ENCODE measurements around the gene ALPK3.

ALPK3 gene

DNA sequence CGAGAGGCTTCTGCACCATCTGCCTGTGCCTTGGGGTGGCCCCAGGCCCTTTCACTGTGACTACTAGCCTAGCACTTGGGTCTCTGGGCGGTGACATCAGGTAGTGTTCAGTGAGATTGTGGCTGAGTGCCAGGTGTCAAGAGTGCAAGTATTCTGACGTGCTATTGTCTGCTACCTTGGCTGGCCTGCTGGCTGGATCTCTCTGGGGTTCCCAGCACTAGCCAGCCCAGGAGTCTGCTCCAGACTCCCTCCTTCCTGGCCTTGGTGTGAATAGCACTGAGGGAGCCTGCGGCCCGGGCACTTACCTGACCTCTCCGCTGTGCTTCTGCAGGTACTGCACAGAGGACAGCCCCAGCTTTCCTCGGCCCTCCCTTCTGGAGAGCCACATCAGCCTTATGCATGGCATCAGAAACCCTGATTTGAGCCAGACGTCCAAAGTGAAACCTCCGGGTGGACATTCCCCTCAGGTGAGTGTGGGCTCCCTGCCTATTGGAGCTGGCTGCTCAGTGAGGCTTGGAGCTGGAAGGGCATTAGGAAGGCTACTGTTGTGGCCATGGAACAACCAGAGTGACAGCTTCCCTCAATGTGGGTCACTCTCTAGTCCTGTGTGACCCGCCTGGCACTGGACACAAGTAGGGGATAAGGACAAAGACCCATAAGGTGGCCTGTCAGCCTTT is 17.5 kb upstream of the ALPK3 start:
- no peak for DNase-seq (ENCODE audit: low read depth)

DNA sequence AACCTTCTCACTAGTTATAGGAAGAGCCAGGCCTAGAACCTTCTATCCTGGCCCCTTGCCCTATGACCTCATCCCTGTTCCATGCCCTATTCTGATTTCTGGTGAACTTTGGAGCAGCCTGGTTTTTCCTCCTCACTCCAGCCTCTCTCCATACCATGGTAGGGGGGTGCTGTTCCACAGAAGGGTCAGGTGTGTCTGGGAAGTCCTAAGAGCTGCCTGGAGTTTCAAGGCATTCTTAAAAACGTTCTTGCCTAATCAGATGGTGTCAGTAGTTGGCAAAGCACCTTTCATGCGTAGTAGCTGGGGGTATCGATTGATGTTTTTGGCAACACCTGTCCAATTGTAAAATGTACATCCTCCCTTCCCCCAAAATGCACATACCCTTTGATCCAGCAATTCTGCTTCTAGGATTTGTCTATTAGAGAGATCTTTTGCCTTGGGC is 16.8 kb upstream of the ALPK3 start:
- DNase-seq (ENCODE audit: low read depth) = no peak

DNA sequence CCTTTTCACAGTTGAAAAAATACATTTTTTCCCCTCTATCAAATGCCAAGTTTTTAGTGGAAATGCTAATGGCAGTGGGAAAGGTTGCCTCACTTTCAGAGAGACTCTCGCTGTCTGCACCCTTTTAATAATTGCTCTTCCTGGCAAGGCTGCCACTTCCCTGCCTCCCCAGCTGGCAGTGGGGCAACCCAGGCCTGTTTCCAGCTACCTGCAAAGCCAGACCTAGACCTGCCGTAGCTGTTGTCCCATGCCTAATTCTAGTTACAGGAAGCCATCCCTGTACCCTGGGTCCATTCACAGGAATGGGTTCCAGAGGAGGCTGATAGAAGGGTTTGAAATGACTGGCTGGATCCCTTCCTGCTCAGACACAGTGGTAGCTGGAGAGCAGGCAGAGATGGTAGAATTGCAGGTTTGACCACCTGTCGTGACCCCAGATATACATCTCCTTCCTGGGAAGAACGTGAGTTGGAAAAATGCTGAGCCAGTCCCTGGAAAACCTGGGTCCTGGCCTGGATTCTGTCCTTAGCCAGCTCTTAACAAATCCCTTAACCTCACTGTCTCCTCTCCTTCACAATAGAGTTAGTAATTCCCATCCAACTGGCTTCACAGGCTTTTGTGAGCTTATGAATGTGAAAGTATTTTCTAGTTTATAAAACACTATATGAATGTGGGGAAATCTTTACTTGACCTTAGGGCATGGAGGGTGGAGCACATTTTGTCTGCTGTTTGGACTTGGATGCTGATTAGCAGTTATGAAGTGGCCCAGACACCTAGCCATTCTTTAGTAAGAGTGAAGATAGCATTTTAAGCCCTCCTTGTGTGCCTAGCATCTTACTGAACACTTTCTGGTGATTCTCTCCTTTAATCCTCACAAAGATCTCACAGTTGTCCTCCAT is 12.9 kb upstream of the ALPK3 start:
- DNase-seq (ENCODE audit: low read depth) = no peak

DNA sequence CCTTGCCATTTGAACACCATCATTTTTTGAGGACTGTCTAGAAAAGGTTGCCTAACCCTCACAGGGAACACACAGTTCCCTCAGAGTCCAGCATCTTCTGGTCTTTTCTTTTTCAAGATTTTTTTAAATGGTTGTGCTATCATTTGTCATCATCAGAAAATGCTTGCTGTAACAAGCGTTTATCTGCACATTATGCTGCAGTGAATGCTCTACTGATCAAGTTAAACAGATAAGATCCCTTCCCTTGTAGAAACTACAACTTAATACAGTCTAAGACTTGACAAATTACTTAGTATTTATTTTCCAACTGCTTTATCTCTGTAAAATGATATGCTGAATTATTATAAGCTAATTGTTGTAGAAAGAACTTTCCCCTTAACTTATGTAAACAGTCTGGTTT is 11.9 kb upstream of the ALPK3 start:
- DNase-seq (ENCODE audit: low read depth) = no peak

DNA sequence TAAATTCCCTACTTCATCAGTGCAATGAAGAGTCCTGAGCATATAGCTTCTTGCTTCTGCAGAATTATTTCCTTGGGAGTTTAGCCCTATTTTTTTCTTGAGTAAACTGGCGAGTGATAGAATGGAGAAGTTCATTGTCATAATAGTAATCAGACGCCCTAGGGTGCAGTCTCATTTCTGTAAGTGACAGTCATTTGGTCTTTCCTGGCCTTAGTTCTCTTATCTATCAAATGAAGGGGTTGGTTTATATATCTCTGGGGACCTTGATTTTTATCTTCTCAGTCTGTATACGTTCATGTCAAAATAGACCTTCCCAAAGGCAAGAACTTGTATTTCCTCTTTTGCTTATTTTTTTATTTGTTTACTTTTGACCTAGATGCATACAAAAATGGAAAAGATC is 9.9 kb upstream of the ALPK3 start:
- DNase-seq (ENCODE audit: low read depth) = no peak

DNA sequence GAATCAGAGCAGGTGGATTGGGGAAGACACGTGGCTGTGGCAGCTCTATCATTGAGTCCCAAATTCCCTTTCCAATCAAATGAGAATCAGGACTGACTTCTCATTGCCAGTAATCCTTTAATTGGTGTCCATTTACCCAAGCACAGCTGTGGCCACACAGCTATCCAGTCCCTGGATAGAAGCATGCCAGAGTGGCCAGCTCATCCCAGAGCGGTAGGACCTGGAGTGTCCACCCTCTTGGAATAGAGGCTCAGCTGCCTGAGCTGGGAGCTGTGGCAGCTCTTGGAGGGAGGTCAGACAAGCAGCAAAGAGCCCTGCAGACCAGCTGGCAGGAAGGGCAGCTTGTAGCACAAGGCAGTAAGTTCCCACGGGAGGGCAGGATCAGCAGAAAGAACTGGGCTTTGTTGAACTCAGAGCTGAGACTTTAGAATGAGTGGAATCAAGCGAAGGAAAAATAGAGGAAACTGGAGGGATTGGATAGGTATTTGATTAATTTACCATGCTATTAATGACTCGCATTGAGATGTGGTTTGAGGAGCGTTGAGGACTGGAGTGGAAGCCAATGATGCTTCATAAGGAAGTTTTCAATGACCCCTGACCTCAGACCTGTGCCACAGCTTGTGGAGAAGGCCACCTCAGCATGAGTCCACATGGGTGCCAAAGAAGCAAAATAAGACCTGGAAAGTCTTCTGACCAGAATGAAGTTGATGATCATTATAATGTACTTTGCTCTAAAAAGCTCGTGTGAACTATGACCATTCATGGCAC is 6.9 kb upstream of the ALPK3 start:
- no peak for DNase-seq (ENCODE audit: low read depth)

DNA sequence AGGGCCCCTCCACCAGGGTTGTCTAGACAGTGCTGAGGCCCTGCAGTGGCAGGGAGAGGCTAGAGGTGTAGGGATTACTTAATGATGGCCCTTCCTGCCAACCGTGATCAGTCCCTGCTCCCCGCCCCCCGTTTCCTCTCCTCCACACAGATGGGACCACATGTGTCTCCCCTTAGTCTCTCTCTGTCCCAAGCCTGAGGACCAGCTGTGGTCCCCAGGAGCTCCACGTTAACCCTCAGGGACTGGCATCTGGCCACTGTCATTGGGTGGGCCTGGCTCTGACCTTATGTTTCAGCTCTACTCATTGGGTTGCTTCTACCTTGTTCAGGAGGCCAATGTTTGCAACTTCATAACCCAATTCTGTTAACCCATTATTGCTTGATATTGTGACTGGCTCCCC is 6.0 kb upstream of the ALPK3 start:
- DNase-seq (ENCODE audit: low read depth) = no peak

DNA sequence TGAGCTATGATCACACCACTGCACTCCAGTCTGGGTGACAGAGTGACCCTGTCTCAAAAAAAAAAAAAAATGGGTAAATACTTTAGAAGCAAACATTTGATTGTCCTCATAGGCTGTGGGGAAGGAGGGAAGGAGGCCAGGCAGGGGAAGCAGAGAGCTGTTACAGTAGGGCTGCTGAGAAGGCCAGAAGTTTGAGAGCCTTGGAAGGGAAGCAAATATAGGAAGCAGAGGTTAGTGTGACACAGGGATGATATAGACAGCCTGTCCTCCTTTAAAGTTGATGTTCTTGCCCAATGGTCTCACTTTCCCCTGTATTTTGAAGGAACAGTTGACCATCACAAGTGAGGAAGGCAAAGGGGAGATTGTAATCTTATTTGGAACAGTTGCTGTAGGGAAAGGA is 5.3 kb upstream of the ALPK3 start:
- no peak for DNase-seq (ENCODE audit: low read depth)

DNA sequence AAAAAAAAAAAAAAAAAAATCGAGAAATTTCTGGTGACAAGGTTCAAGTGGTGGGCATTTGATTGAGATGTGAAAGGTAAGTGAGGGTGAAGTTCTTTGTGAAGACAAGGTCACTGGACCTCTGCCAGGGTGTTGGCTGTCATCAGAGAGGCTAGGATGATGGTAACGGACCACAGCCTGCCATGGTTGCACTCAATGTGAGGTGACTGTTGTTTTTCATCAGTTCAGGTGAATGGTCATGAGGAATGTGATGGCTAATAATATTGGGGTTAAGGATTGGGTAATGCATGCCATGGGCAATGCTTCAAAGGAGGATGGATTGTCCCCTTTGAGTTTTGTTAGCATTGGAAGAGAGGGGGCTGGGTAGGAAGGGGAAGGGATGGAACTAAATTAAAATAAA is 4.3 kb upstream of the ALPK3 start:
- DNase-seq (ENCODE audit: low read depth) = no peak

DNA sequence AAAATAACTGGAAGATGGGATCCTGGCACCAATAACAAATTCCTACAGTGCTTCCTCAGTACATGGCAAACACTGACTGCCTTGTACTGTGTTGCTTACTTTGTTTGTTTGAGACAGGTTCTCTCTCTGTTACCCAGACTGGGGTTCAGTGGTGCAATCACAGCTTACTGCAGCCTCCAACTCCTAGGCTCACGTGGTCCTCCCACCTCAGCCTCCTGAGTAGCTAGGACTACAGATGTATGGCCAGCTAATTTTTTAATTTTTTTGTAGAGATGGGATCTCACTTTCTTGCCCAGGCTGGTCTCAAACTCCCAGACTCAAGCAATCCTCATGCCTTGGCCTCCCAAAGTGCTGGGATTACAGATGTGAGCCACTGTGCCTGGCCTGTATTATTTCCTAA is 3.7 kb upstream of the ALPK3 start:
- no peak for DNase-seq (ENCODE audit: low read depth)

DNA sequence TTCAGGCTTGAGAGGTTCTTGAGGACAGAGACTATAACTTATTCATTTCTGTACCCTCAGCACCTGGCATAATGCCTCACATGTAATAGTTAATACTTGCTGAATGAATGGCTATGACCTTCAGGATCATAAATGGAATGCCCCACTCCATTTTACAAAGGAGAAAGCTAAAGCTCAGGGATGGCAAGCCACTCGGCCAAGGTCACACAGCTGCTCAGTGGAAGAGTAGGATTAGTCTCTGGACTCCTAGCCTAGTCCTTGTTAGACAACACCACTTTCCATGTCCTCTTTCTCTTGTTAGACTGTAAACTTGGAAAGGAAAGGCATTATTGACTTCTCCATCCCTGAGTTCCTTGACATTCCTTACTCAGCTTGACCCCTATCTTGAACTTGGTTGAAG is 3.2 kb upstream of the ALPK3 start:
- no peak for DNase-seq (ENCODE audit: low read depth)

DNA sequence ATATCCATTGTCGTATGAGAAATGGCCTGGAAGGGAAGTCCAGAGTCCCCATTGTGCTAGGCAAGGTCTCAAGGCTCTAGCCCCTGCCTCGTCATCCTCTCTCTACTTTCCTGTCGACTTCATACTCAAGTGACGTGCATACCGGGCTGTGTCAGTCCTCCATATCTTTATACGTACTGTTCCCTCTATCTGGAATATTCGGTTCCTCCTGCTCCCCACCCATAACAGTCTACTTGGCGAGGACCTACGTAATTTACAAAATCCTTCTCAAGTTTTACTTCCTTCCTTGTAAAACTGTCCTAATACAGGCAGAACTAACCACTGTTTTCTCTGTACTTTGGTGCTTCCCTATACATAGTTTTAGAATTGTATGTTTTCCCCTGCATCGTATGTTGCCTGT is 2.2 kb upstream of the ALPK3 start:
- no peak for DNase-seq (ENCODE audit: low read depth)

DNA sequence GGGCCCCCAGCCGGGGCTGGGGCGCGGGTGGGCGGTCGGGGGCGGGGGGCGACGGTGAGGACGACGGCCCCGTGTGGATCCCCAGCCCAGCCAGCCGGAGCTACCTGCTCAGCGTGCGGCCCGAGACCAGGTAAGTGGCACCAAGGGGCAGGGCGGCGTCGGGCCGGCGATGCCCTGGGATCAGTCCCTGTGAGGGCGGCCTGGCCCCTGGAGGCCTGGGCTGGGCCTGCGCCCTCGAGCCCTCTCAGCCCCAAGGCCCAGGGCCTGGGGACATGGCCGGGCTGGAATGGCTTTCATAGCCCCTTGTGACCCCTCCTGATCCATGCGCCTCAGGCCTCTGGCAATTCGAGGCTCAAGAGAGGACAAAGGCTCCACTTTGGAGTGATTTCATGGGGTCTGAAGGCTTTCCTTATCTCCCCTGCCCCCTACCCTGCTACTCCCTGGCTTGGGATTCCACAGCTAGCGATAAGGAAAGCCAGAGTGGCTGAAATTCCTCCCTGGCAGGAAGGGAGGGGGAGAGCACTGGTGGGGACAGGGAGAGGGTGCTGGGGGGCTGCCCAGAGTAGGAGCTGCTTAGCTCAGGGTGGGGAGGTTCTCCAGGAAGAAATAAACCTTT is 418 bp downstream of the ALPK3 start:
- no peak for DNase-seq (ENCODE audit: low read depth)

DNA sequence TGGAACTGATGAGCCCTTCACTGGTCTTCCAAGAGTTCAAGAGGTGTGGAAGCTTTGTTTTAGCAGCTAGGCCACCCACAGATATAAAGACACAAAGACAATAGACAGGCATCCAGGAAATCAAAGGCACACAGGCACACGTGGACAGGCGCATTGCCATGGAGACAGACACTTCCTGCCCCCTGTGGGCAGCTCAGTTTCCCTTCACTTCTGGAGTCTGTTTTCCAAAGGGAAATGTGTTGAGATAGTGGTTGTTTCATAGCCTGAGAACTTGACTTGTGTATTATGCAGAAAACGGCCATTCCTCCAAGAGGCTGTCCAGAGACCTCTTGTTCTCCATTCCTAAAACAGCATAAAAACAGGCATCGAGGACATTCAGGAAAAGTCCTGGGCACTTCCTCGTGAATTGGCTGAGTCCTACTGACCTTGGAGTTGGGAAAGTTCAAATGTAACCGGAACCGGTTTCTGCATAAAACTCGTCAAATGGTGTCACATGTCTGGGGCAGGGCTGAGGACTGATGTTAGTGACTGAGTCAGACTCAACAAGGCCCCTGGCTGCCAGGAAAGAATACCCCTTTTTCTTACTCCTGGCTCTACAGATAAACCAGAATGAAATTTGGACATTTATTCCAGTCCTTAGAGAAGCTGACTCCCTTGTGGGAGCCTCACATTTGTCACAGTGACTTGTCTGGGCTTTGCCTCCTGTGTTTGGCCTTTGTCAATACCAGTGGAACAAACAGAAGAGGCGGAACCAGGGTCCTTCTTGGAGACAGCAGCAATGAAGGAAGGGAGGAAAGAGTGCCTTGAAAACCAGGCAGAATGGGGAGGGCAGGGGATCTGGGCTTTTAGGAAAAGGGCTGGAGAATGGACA is 1.3 kb downstream of the ALPK3 start:
- no peak for DNase-seq (ENCODE audit: low read depth)

DNA sequence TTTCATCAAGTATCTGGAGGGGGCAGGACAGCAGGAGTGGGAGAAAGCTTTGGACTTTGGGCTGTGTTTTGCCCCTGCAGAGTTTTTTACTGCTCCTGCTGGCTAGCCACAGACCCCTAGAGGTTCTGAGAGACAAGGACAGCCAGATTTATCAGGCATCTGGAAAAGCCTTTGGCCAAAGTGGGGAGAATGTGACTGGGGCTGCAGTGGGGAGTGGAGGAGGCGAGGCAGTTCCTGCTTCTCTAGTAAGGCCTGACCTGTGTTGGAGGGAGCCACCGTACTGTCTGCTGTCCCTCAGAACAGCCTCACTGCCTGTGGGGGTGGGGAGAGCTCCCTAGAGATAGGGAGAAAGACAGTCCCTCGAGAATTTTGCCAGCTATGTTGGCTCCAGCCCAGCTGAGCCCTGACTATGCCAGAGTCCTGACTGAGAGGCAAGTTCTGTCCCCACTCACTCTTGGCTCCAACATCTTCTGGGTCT is 2.2 kb downstream of the ALPK3 start:
- no peak for DNase-seq (ENCODE audit: low read depth)

DNA sequence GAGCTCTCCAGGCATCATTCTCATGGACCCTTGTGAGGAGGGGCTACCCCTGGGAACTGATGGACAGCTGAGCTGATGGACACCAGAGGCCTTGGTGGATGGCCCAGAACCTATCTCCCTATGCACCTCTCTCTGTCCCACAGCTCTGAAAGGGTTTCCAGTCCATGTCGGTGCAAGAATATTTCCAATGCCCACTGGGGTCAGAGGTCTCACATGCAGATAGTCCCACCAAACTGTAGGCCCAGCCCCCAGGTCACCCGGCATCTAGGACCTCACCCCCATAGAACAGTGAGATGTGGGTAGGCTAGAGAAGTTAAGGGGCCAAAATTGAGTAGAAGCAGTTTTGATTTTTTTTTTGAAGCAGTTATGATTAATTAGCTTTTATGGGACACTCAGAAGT is 2.6 kb downstream of the ALPK3 start:
- no peak for DNase-seq (ENCODE audit: low read depth)

DNA sequence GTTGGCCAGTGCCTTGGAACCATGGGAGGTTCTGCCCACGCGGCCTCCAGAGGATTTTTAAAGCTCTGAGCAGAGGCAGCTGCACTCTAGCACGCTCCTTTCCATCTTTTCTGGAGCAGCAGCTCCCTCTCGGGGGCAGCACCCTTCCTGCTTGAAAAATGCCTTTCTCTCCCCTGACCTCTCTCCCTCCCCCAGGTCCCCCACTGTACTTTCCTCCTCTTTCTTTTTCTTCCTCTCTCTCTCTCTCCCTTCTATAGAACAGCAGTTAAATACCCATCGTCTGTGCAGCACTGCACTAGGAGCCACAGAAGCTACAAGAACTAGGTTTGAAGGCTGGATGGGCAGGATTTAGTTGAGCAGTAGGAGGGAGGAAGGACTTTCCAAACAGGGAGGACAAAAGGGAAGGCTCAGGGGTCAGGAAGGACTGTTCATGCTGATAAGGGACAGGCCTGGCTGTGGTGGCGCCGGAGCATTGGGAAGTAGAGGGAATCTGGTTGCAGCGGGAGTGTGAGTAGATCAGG is 4.4 kb downstream of the ALPK3 start:
- DNase-seq (ENCODE audit: low read depth) = no peak

DNA sequence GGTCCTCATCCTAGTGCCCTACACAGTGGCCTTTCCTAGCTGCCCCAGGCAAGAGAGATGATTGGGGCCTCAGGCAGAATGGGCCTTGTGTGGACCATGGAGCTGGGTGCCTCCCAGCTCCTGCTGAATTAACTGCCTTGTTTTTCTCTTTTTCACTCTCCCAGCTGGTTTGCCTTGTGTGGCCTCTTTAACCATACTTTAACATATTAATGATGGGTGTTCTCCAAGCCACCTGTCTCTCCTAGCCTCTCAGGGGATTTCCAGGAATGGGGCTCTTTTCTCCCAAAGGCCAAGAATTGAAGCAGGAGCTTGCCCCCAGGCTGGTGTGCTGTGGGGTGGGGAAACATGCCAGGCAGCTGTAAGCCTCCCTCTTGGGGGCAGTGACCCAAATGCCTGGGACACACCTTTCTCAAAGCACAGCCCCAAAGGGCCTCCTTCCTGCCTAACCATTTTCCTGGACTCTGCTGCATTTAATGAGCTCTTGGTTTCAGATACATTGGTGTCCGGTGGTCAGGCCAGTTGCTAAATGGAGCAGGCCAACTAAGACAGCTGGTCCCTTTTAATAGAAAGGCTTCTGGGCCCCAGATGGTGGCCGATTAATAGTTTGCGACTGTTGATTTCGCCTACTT is 5.6 kb downstream of the ALPK3 start:
- no peak for DNase-seq (ENCODE audit: low read depth)

DNA sequence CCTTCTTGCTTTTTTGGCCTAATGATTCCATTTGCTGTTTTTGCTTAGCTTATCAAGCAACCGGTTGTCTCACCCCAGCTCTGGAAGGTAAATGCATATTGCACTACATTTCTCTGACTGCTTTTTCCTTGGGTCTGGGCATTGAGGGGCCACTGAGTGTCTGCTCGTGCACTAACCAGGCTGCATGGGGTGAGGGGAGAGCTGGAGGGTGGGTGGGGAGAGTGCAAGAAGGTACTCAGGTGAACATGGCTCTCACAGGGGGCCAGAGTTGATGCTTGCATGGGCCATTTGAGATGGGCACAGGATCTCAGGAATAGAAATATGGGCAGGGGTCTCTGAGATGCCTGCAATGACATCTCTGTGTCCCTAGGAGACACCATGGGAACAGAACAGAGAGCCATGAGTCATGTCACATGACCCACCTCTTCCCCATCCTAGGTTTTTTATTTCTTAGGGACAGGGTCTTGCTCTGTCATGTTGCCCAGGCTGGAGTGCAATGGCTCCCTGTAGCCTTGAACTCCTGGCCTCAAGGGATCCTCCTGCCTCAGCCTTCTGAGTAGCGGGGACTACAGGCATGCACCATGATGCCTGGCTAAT is 6.2 kb downstream of the ALPK3 start:
- DNase-seq (ENCODE audit: low read depth) = no peak

Data from T follicular helper cell (primary cell).